Astrocyte (in vitro differentiated cells and primary cell): ENCODE measurements around the gene PIP5K1A. TPM values are rescaled to one million over a fixed set of nuclear protein-coding genes. Genes with fewer than 3 reads are reported as not detected.

Source experiments
- DNase-seq: peaks from one replicate; pipeline ENCODE4 v3.0.0-alpha.2; 2010; ENCODE audit warnings: low read depth
- FAIRE-seq: peaks from 2 replicates; lab custom pipeline; 2011; peaks lifted over from hg19 to GRCh38; lab: Jason Lieb, UNC
- H2AFZ ChIP-seq: 2 replicates; pipeline ENCODE4 v1.6.0; 2012; ENCODE audit warnings: low read depth, low read length, inconsistent platforms
- H3K27ac ChIP-seq: 2 replicates; pipeline ENCODE4 v1.5.1; 2011; ENCODE audit warnings: low read depth, low read length, inconsistent platforms
- H3K27me3 ChIP-seq: 2 replicates; pipeline ENCODE4 v1.6.0; 2011; ENCODE audit warnings: low read length, inconsistent platforms; ENCODE audit not compliant: insufficient read depth
- H3K36me3 ChIP-seq: 2 replicates; pipeline ENCODE4 v1.5.1; 2011; ENCODE audit warnings: low read length, inconsistent platforms; ENCODE audit not compliant: insufficient read depth
- H3K4me1 ChIP-seq: 2 replicates; pipeline ENCODE4 v1.5.1; 2011; ENCODE audit warnings: low read length, inconsistent platforms; ENCODE audit not compliant: insufficient read depth
- H3K4me2 ChIP-seq: 2 replicates; pipeline ENCODE4 v1.6.0; 2012; ENCODE audit warnings: low read length, inconsistent platforms
- H3K4me3 ChIP-seq: 2 replicates; pipeline ENCODE4 v1.5.1; 2011; ENCODE audit warnings: low read depth, mild to moderate bottlenecking, low read length, inconsistent platforms; ENCODE audit not compliant: insufficient read depth
- H3K79me2 ChIP-seq: 2 replicates; pipeline ENCODE4 v1.6.0; 2012; ENCODE audit warnings: mild to moderate bottlenecking, low read length, inconsistent platforms; ENCODE audit not compliant: insufficient read depth
- H3K9ac ChIP-seq: 2 replicates; pipeline ENCODE4 v1.6.0; 2012; ENCODE audit warnings: mild to moderate bottlenecking, low read length, inconsistent platforms
- H3K9me3 ChIP-seq: 2 replicates; pipeline ENCODE4 v1.5.1; 2012; ENCODE audit warnings: low read depth, mild to moderate bottlenecking, low read length, inconsistent platforms; ENCODE audit not compliant: insufficient read depth
- H4K20me1 ChIP-seq: 2 replicates; pipeline ENCODE4 v1.6.0; 2012; ENCODE audit warnings: low read length, inconsistent platforms; ENCODE audit not compliant: insufficient read depth
- H3K27ac Mint-ChIP-seq: one replicate; pipeline ENCODE4 v1.8.0; 2021; ENCODE audit warnings: mild to moderate bottlenecking, mixed read lengths; ENCODE audit not compliant: unreplicated experiment
- H3K27me3 Mint-ChIP-seq: one replicate; pipeline ENCODE4 v1.8.0; 2021; ENCODE audit warnings: low read depth, mixed read lengths; ENCODE audit not compliant: unreplicated experiment
- H3K36me3 Mint-ChIP-seq: one replicate; pipeline ENCODE4 v1.8.0; 2021; ENCODE audit warnings: low read depth, mixed read lengths; ENCODE audit not compliant: unreplicated experiment
- H3K4me1 Mint-ChIP-seq: one replicate; pipeline ENCODE4 v1.8.0; 2021; ENCODE audit warnings: low read depth, mixed read lengths; ENCODE audit not compliant: unreplicated experiment
- H3K4me3 Mint-ChIP-seq: one replicate; pipeline ENCODE4 v1.8.0; 2021; ENCODE audit warnings: mild to moderate bottlenecking, moderate library complexity, mixed read lengths; ENCODE audit not compliant: unreplicated experiment
- H3K9me3 Mint-ChIP-seq: one replicate; pipeline ENCODE4 v1.8.0; 2021; ENCODE audit warnings: mild to moderate bottlenecking, mixed read lengths; ENCODE audit not compliant: unreplicated experiment
- CTCF ChIP-seq: IDR thresholded peaks from 2 replicates; pipeline ENCODE4 v1.5.1; 2011; ENCODE audit warnings: low read depth, mild to moderate bottlenecking, inconsistent platforms, low read length, moderate library complexity; ENCODE audit not compliant: insufficient read depth
- EZH2 ChIP-seq: IDR thresholded peaks from 2 replicates; pipeline ENCODE4 v1.6.1; 2012; ENCODE audit warnings: mild to moderate bottlenecking, low read length, inconsistent platforms; ENCODE audit not compliant: insufficient read depth
- total RNA-seq: library from RNA; stranded (reverse); gene quantifications from 2 replicates; pipeline ENCODE4 v1.2.1, GENCODE V29; 2021

PIP5K1A gene
- total RNA-seq, 1 donor from 2014 or later, result 121 TPM

- no peaks in the 10 kb centered on the region for H3K27me3 Mint-ChIP-seq
- H4K20me1 ChIP-seq, result peaks cover 84% of the 10 kb centered on the region
Measured at GRCh38 chr1:151221616-151222015, 23.3 kb downstream of the PIP5K1A start.

GRCh38 chr1:151222130-151222529, 23.8 kb downstream of the PIP5K1A start:
- H3K4me2 ChIP-seq, result no peak overlapping the region
- H3K36me3 ChIP-seq, result peaks cover 12% of the 10 kb centered on the region
- no peak overlapping the region for H3K4me3 ChIP-seq
- no peaks in the 10 kb centered on the region for H3K9me3 Mint-ChIP-seq
- peak overlapping the region; percentile 23 for H3K27ac ChIP-seq
- peaks cover 5% of the 10 kb centered on the region for H3K4me1 ChIP-seq
- peaks cover 83% of the 10 kb centered on the region for H3K79me2 ChIP-seq
- no peak overlapping the region for H2AFZ ChIP-seq
- TF ChIP-seq CTCF, result no peak
- TF ChIP-seq EZH2, result no peak
- H3K4me3 Mint-ChIP-seq, result peak overlapping the region; percentile 70
- DNase-seq (no peak), FAIRE-seq (no peak)
- H3K27me3 Mint-ChIP-seq, result no peaks in the 10 kb centered on the region
- H3K9ac ChIP-seq, result peak overlapping the region; percentile 2
- no peaks in the 10 kb centered on the region for H3K9me3 ChIP-seq
- H3K27ac Mint-ChIP-seq, result peak overlapping the region; percentile 58
- no peaks in the 10 kb centered on the region for H3K27me3 ChIP-seq
- peaks cover 10% of the 10 kb centered on the region for H3K36me3 Mint-ChIP-seq
- H3K4me1 Mint-ChIP-seq, result peaks cover 9% of the 10 kb centered on the region
- peaks cover 80% of the 10 kb centered on the region for H4K20me1 ChIP-seq

More at GRCh38 chr1:151221616-151222015, 23.3 kb downstream of the PIP5K1A start:
- Histone ChIP-seq H3K79me2 (peaks cover 87% of the 10 kb centered on the region), H3K36me3 (peaks cover 11% of the 10 kb centered on the region), H3K27ac (no peak overlapping the region), H3K9me3 (no peaks in the 10 kb centered on the region), H2AFZ (no peak overlapping the region), H3K27me3 (no peaks in the 10 kb centered on the region), H3K4me2 (no peak overlapping the region), H3K4me1 (peaks cover 5% of the 10 kb centered on the region), H3K4me3 (no peak overlapping the region), H3K9ac (no peak overlapping the region)
- TF ChIP-seq EZH2 (no peak), CTCF (no peak)
- Mint-ChIP-seq H3K4me3 (no peak overlapping the region), H3K9me3 (no peaks in the 10 kb centered on the region), H3K27ac (peak overlapping the region; percentile 58), H3K4me1 (peaks cover 9% of the 10 kb centered on the region), H3K36me3 (peaks cover 8% of the 10 kb centered on the region)
- no peak for FAIRE-seq
- no peak for DNase-seq

GRCh38 chr1:151235235-151235634, 36.9 kb downstream of the PIP5K1A start:
- H3K4me1 ChIP-seq, result peaks cover 20% of the 10 kb centered on the region
- H3K4me3 ChIP-seq, result no peak overlapping the region
- H3K4me2 ChIP-seq, result no peak overlapping the region
- no peak overlapping the region for H3K27ac Mint-ChIP-seq
- peaks cover 79% of the 10 kb centered on the region for H3K36me3 ChIP-seq
- no peak for FAIRE-seq
- no peaks in the 10 kb centered on the region for H3K9me3 ChIP-seq
- no peak overlapping the region for H3K4me3 Mint-ChIP-seq
- no peak overlapping the region for H3K9ac ChIP-seq
- no peak for TF ChIP-seq EZH2
- no peak for TF ChIP-seq CTCF
- peaks cover 21% of the 10 kb centered on the region for H3K4me1 Mint-ChIP-seq
- H3K79me2 ChIP-seq, result peaks cover 31% of the 10 kb centered on the region
- no peak for DNase-seq
- no peaks in the 10 kb centered on the region for H3K27me3 Mint-ChIP-seq
- peaks cover 39% of the 10 kb centered on the region for H4K20me1 ChIP-seq
- H3K27ac ChIP-seq, result no peak overlapping the region
- no peak overlapping the region for H2AFZ ChIP-seq
- no peaks in the 10 kb centered on the region for H3K9me3 Mint-ChIP-seq
- no peaks in the 10 kb centered on the region for H3K27me3 ChIP-seq
- peaks cover 38% of the 10 kb centered on the region for H3K36me3 Mint-ChIP-seq
